ENCODE data around the gene CDK5R2.

Gene CDK5R2

DNA sequence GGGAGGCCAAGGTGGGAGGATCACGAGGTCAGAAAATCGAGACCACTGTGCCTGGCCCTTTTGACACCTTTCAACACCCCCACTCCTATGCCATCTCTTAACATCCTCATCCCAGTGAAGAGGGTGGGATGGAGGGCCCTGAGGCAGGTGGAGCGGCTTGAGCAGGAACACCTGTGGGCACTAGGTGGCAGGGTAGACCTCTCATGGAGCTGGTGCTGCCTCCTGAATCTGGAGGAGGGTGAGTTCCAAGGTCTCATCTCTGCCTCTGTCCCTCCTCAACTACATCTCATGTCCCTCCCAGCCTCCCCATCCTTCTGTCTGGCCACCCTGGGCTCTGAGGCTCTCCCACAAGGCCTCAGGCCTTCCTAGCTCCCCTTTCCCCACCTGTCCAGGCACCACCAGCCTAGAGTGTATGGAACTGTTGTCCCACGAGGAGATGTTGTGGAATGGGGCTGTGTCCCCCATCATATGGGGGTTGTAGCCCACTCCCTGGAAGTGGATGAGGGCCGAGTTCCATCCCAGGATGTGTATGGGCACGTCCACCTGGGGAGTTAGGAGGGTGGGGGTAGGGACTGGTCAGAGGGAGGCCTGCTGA lies 50.8 kb downstream of the CDK5R2 start:
- peak; percentile 43 for DNase-seq

DNA sequence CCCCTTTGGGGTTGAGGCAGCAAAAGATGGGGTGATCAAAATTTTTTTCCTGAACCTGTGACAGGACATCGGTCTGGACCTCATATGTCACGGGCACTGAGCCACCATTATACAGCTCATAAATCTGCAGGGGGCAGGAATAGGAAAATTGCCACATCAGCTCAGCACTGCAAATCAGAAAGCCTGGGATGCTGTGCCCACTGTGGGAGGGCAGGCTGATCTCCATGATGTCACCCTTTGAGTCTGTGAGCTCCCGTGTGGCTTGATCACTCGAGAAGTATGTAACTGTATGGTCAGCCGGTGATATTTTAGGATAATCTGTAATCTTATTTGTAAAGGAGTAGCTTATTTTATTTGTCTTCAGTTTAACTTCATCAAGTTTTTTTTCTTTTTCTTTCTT lies 51.4 kb downstream of the CDK5R2 start:
- DNase-seq, result no peak

Data from activated CD4-positive, alpha-beta T cell treated with anti-CD3 and anti-CD28 coated beads for 48 hours (primary cell).